Activated CD4-positive, alpha-beta T cell treated with anti-CD3 and anti-CD28 coated beads, Interleukin-2, amount 50 U/mL, for 16 hours (primary cell): ENCODE results near the gene UVRAG.
A peak's percentile ranks its signal among the peaks of the same experiment; 100 is the strongest.
"Not testable (repeated sequence)": the region's sequence is repeated elsewhere in the genome, so short reads cannot be mapped to it uniquely, and the experiment has no call there.

Source experiments
- DNase-seq: peaks from one replicate; pipeline ENCODE4 v3.0.0-alpha.2; 2020

UVRAG gene

GRCh38 chr11:75979075-75979474, 164.1 kb downstream of the UVRAG start:
- not testable (repeated sequence) for DNase-seq

GRCh38 chr11:75979479-75980027, 164.5 kb downstream of the UVRAG start:
- not testable (repeated sequence) for DNase-seq

GRCh38 chr11:75980031-75980430, 165.0 kb downstream of the UVRAG start:
- DNase-seq: no peak

- DNase-seq: no peak
Observed at GRCh38 chr11:75981546-75981945, 166.5 kb downstream of the UVRAG start.

GRCh38 chr11:75982309-75982708, 167.3 kb downstream of the UVRAG start:
- DNase-seq: no peak

- no peak for DNase-seq
Observed at GRCh38 chr11:75986966-75987365, 172.0 kb downstream of the UVRAG start.

- DNase-seq: no peak
Observed at GRCh38 chr11:75993126-75993525, 178.1 kb downstream of the UVRAG start.

- no peak for DNase-seq
Observed at GRCh38 chr11:75994616-75995015, 179.6 kb downstream of the UVRAG start.

- DNase-seq: no peak
Observed at GRCh38 chr11:75996523-75997442, 181.8 kb downstream of the UVRAG start.

- DNase-seq: no peak
Observed at GRCh38 chr11:76004400-76004799, 189.4 kb downstream of the UVRAG start.

GRCh38 chr11:76005756-76006155, 190.7 kb downstream of the UVRAG start:
- no peak for DNase-seq

- DNase-seq: no peak
Observed at GRCh38 chr11:76007166-76007565, 192.2 kb downstream of the UVRAG start.

GRCh38 chr11:76008474-76008873, 193.5 kb downstream of the UVRAG start:
- DNase-seq: no peak

GRCh38 chr11:76010051-76010450, 195.0 kb downstream of the UVRAG start:
- DNase-seq: no peak

GRCh38 chr11:76013526-76013925, 198.5 kb downstream of the UVRAG start:
- DNase-seq: no peak

GRCh38 chr11:76023236-76024068, 208.4 kb downstream of the UVRAG start:
- peak; percentile 3 for DNase-seq

GRCh38 chr11:76025068-76025467, 210.1 kb downstream of the UVRAG start:
- DNase-seq: no peak

GRCh38 chr11:76025817-76026216, 210.8 kb downstream of the UVRAG start:
- DNase-seq: no peak

GRCh38 chr11:76026281-76026680, 211.3 kb downstream of the UVRAG start:
- no peak for DNase-seq

GRCh38 chr11:76026862-76027261, 211.9 kb downstream of the UVRAG start:
- DNase-seq: no peak

GRCh38 chr11:76030286-76030685, 215.3 kb downstream of the UVRAG start:
- DNase-seq: no peak

GRCh38 chr11:76030968-76031590, 216.1 kb downstream of the UVRAG start:
- DNase-seq: no peak

- no peak for DNase-seq
Observed at GRCh38 chr11:76033699-76034098, 218.7 kb downstream of the UVRAG start.
